HG02798 (cell line): ENCODE results near the gene CKB.

Source experiments
- ATAC-seq: cut with Tn5 transposase; IDR thresholded peaks from one replicate; pipeline ENCODE4 v1.9.1; 2021; ENCODE audit warnings: mild to moderate bottlenecking; ENCODE audit not compliant: unreplicated experiment, poor library complexity

The CKB gene

GRCh38 chr14:103539056-103539825 lies 16.6 kb upstream of the CKB start:
- ATAC-seq = no peak

DNA sequence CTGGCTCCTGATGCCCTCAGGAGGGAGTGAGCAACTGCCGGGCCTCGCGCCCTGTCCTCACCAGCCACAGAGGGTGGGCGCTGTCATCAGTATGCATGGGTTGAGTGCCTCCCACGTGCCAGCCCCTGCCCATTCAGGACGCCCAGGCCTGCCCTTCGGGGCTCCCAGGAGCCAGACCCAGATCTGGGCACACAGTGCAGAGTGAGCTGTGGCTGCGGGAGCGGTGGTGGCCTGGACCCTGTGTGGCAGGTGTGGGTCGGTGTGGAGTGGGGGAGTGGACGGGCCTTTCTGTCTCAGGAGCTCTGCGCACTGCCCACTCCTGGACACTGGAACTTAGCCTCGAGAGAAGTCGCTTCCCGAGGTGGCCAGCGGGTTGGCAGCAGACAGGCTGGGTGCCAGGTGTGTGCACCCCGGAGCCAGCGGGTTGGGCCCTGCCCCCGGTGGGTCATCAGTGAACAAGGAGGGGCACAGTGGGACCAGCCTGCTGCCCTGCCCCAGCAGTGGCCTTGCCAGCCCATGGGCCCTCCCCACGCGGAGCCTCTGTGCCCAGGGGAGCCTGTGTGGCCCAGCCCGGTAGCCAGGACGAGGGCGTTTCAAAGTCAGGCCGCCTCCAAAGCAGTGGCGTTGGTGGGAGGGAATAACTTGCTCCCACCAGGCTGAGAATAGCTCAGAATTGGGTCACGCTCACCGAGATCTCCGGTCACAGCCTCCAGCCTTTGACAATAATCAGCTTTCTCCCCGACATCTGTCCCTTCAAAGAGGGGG lies 15.8 kb upstream of the CKB start:
- no peak for ATAC-seq

- ATAC-seq = no peak
Measured at GRCh38 chr14:103537175-103537990, 14.8 kb upstream of the CKB start.

- ATAC-seq = no peak
Measured at GRCh38 chr14:103536693-103537092, 14.1 kb upstream of the CKB start.

- ATAC-seq = no peak
Measured at GRCh38 chr14:103535891-103536565, 13.4 kb upstream of the CKB start.

- ATAC-seq = no peak
Measured at GRCh38 chr14:103535081-103535890, 12.7 kb upstream of the CKB start.

DNA sequence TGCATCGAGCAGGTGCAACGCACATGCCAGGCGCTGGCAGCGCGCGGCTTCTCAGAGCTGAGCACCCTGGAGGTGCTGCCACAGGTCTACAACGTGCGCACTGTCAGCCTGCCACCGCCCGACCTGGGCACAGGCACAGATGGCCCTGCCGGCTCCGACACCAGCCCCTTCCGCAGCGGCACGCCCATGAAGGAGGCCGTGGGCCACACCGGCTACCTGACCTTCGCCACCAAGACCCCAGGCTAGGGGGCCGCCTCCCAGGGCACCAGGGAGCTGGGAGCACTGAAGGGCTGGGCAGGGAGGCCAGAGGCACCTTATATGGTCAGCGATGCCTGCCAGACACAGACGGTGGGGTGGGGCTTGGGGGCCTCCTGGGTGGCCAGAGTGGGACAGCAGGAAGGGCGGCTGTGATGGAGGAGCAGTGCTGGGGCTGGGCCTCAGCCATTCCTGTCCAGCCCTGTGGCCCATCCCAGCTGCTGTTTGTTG lies 12.0 kb upstream of the CKB start:
- ATAC-seq = no peak

DNA sequence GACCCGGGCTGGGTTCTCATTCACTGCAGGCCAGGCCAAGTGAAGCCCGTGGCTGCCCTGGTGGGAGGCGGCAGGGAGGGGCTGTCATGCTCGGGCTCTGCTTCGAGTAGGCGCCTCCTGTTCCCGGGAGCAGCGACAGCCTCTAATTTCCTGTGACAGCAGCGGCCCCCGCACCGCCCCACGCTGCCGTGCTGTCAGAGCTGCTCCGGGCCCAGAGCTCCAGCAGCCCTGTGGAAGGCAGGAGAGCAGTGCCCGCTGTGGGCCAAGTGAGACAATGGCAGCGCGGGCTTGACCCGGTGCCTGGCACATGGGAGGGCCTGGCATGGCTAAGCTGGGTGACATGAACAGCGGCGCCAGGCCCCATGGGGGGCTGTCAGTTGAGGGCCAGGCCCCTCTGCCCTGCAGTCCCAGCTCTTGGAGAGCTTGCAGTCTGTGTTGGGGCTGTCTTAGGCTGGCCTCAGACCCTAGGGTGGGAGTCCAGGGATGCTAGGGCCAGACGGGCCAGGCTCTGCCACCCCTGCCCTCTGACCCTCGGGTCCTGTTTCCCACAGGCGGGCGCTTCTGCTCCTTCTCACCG lies 11.5 kb upstream of the CKB start:
- no peak for ATAC-seq

GRCh38 chr14:103533137-103533998 lies 10.7 kb upstream of the CKB start:
- no peak for ATAC-seq

DNA sequence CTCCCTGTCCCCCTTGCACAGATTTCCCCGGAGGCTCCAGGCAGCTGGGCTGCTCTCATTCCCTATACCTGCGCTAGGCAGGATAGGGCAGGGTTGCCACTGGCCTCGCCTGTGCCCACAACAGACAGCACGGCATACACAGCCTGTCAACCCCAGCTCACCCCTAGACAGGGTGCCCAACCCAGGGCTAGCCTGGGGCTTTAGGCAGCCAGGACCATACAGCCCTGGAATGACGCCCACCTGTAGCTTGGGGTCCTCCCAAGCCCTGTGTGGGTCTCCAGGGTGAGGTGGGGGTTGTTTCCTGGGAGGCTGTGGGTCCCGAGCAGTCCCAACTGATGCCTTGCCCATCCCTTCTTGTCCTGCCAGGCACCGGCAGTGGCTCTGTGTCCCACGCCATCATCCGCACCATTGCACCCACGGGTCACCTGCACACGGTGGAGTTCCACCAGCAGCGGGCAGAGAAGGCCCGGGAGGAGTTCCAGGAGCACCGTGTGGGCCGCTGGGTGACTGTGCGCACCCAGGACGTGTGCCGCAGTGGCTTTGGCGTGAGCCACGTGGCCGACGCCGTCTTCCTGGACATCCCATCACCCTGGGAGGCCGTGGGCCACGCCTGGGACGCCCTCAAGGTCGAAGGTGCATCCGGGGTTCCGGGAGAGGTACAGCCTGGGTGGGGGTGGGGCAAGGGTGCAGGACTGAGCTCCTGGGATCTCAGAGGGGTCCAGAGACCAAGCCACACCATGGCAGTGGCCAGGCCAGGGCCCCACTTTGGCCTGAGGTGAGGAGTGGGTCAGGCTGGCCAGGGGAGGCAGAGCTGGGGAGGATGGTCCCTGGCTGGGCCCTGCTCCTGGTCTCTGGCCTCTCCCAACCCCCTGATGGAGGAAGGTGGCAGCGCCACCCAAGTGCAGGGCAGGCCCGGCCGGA lies 9.8 kb upstream of the CKB start:
- no peak for ATAC-seq

- ATAC-seq = no peak
Measured at GRCh38 chr14:103531421-103532215, 9.0 kb upstream of the CKB start.

GRCh38 chr14:103530831-103531230 lies 8.2 kb upstream of the CKB start:
- no peak for ATAC-seq

- no peak for ATAC-seq
Measured at GRCh38 chr14:103530390-103530789, 7.8 kb upstream of the CKB start.

DNA sequence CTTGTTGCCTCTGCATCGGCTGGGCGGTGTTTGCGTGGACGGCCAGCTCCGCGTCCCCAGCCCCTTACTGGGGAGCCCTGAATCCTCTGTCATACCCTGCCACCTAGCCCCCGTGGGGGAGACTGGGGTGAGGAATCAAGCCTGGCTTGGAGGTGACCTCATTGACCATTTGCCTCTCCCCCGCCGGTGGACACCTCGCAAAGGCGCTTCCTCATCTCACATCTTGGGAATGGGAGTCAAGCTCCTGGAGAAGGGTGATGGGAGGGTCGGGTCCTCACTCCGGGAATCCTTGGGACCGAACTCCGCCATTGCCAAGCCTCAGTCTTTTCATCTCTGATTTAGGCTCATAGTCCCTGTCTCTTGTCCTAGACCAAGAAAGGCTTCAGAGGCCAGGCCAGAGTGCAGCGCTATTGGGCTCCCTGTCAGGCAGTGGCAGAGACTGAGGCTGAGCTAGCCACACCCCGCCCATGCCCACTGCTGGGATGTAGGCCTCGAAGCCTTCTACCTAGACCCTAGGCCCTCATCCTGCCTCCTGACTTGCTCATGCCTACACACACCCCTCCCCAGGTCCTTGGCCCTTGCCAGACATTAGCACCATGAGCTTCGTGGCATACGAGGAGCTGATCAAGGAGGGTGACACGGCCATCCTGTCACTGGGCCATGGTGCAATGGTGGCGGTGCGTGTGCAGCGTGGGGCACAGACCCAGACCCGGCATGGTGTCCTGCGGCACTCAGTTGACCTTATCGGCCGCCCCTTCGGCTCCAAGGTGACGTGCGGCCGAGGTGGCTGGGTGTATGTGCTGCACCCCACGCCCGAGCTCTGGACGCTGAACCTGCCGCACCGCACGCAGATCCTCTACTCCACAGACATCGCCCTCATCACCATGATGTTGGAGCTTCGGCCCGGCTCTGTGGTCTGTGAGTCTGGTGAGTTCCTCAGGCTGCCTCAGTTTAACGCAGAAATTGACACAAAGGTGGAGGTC lies 7.0 kb upstream of the CKB start:
- ATAC-seq = no peak
